AG09319 (cell line): Measurements from ENCODE around the gene SORBS2.

Experiments used
- DNase-seq: peaks from one replicate; pipeline ENCODE4 v3.0.0-alpha.2; 2010; ENCODE audit warnings: low read depth; ENCODE audit errors: extremely low read depth
- CTCF ChIP-seq: IDR thresholded peaks from 2 replicates; pipeline ENCODE4 v1.5.1; 2011; ENCODE audit warnings: low read depth, mild to moderate bottlenecking, inconsistent platforms, low read length, moderate library complexity

SORBS2 gene

GRCh38 chr4:185552254-185552653, 259.7 kb downstream of the SORBS2 start:
- no peak for DNase-seq
- no peak for TF ChIP-seq CTCF

DNA sequence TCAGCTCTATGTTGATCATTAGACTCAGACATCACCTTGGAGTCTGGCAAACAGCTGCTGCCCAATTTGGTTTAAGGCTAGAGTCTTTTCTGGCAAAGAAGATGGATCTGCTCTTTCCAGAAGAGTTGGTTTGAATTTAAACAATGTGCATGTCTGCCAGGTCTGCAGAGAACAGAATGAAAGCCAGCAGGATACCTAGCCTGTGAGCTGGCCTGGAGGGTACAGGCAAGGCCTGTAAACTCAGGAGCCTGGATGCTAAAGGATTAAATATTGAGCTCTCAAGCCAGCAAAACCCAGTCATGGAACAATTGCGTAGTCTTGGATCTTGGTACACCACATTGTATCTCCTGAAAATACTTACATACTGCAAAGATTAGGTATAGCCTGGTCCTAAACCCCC, 261.1 kb downstream of the SORBS2 start:
- no peak for DNase-seq
- TF ChIP-seq CTCF, result no peak

GRCh38 chr4:185549095-185549639, 262.8 kb downstream of the SORBS2 start:
- TF ChIP-seq CTCF, result no peak

DNA sequence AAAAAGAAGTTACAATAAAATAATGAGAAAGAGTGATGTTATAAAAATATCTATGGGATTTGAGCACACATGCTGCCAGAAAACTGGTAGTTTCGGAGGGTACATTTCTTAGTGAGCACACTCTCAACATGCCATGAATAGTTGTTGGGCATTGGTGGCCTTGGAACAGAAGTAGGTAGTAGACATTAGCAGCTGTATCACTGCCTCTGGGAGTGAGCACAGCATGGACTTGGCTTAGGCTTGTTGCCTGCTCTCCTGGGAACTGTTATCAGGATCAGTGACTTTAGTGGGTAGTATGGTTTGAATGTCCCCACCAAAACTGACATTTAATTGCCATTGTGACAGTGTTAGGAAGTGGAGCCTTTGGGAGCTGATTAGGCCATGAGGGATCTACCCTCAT, 263.4 kb downstream of the SORBS2 start:
- no peak for DNase-seq
- no peak for TF ChIP-seq CTCF

More at GRCh38 chr4:185549095-185549639, 262.8 kb downstream of the SORBS2 start:
- DNase-seq, result no peak

DNA sequence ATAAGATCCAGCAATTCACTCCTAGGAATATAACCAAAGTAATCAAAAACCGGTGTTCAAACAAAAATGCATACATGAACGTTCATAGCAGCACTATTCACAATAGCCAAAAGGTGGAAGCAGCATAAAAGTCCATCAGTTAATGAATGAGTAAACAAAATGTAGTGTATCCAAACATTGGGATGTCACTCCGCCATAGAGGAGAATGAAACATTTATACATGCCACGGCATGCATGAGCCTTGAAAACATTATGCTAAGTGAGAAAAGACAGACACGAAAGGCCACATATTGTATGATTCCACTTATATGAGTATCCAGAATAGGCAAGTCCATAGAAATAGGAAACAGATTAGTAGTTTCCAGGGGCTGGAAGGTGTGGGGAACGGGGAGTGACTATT, 265.7 kb downstream of the SORBS2 start:
- DNase-seq, result no peak
- no peak for TF ChIP-seq CTCF

DNA sequence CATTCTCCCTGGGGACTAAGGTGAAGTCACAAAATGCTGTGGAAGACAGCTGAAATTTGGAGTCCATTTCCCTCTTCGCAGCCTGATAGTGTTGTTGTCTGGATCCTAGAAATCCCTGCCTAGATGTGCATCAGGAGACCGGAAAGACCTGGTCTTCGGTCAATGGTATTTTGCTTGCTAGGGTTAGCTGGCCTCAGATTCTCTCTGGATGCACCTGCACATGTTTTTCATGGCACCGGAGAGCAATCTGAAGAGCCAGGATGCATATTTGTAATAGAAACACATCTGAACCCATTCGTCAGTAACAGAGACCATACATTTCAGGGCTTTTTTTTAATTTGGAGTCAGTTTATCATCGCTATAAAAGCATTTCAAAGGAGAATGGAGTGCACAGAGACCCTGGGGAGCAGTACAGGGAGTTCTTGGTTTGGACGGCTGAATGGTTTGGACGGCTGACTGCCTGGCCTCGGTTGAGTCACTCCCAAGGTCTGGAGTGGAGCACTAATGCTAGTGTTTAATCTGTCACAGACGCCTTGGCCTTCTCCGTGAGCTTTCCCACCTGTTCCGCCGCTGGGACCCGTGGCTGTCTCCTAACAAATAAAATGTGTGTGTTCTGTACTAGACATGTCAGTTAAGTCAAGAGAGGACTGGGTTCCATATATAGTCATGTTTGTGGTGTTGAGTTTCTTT, 269.2 kb downstream of the SORBS2 start:
- DNase-seq, result no peak
- no peak for TF ChIP-seq CTCF

DNA sequence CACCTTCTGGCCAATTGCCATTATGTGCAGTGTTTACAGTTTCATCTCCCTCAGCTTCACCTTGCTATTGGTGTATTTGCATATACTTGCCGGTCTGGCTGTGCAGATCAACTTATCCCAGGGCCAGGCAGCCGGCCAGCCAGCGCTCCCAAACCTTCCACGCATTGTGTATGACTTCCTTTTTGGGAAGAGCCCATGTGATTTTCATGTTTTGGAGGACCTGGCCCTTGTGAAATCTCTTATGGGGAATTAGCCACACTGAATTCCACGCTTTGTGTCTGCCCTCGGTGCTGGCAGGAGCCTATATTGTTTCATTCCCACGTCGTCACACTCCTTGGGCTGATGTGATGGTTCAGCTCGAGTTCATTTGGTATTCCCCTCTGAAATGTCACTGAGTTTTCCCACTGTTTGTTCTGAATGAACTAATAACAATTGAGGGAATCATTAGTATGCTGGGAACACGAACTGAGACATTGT, 270.7 kb downstream of the SORBS2 start:
- DNase-seq, result no peak
- no peak for TF ChIP-seq CTCF
